GM13976 (cell line): Measurements from ENCODE around the gene SERP2.

ENCODE experiments used
- DNase-seq: peaks from one replicate; pipeline ENCODE4 v3.0.0; 2012; ENCODE audit warnings: low spot score
- CTCF ChIP-seq: IDR thresholded peaks from 2 replicates; pipeline ENCODE4 v1.5.1; 2012; ENCODE audit warnings: borderline replicate concordance, mild to moderate bottlenecking; ENCODE audit not compliant: insufficient read depth; ENCODE audit errors: extremely low read depth, missing control alignments, control extremely low read depth
- in situ Hi-C: fragments of 300-500 bp; cut with MboI; formaldehyde crosslinking; loops from one replicate; pipeline ENCODE4 v1.12.0; 2022; ENCODE audit warnings: low sequenced_read_pairs, mixed read lengths, inconsistent platforms; ENCODE audit not compliant: unreplicated experiment

Gene SERP2

DNA sequence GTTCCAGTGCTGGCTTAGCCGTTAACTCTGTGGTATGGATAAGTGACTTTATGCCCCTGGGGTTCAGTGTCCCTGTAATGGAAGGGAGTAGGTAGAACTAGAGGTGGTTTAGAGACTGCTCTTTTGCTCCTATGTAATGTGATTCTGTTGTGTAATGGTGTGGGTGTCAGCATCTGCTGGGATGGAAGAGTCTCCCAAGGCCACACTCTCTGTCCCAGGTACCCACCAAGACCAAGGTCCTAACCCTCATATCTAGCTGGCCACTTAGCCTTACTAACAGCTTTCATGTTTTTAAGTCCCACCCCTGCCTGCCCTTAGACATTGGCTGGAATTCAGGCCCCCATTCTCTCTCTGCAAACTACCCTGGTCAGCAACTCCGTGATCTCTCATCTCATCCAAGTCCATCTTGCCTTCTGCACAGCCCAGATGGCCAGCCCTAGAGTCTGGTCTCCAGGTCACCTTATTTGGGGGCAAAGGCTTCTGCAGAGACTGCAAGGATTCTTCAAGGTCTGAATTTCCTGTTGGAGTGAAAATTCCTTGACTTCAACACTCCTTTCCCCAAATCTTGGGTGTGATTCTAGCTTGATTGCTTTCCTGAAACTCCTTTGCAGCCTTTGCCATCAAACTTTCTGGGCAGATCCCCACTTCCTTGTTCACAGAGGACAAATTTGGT, 48.4 kb downstream of the SERP2 start:
- no peak for DNase-seq
- in situ Hi-C loops, result no loop called here
- no peak for TF ChIP-seq CTCF

DNA sequence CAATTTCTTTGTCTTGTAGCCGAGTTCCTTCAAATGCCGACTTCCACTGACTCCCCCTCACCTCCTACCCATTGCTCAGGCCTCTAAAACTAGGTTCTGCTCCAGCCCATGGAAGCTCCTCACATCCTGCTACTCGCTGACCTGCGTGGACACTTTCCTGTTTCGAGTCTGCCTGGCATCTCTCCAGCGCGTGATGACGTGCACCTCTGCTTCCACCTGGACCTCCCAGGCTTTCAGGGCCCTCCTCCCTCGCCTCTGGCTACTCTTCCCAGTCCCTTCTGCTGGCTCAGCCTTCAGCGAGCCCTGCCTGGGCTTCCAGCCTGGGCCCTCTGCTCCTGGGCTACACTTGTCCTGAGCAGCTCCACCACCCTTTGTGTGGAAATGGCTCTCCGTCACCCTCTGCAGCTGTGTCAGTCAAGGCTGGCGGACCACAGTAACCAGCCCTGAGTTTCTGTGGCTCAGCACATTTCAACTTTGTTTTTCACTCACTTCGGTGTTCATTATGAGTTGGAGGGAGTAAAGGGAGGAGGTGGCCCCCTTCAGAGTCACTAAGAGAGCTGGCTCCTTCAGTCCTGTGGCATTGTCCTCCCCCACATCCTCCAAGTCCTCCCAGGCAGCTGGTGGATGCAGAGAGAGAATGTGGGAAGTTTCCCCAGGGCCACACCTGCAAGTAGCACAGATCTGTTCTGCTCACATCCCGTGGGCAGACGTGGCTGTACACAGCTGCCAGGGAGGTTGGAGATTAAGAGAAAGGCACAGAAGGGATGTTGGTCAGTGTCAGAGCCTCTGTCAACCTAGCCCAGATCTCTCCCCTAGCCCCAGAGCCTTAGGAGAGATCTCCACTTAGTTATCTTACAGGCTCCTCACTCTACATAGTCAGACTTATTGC, 49.4 kb downstream of the SERP2 start:
- DNase-seq, result no peak
- in situ Hi-C loops, result no loop called here
- no peak for TF ChIP-seq CTCF

- no peak for TF ChIP-seq CTCF
- DNase-seq, result no peak
- in situ Hi-C loops, result no loop called here
Observed at GRCh38 chr13:44423824-44424223, 50.2 kb downstream of the SERP2 start.

DNA sequence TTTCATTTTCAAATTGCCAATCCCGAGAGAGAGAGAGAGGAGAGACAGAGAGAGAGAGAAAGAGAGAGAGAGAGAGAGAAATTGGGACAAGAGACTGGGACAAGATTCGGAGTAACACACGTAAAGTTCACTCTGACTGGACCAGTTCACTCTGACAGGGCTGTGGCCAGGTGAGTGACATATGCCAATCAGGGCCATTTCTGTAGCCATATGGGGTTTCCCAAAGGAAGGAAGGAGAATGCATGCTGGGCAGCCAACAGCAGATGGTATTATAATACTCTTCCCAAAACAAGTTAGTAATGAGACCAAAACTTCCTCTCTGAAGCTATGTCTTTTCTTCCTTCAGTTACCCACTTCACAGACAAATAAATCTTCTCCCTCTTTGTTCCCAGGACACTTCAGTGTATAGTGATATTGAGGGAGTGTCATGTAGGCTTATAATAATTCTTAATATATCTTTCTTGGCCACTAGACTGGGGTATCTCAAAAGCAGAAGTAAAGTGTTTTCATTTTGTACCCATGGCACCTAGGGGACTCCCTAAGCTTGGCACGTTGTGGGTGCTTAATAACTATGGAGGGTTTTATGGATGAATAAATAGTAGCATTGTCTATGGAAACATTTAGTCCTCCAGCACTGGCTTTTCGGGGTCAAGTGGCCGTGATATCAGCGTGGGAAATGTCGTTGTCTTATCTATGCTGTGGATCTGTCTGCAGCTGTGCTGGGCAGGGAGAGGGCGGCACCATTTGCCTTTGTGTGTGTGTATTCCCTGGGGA, 51.6 kb downstream of the SERP2 start:
- no peak for TF ChIP-seq CTCF
- in situ Hi-C loops, result no loop called here
- DNase-seq, result no peak

GRCh38 chr13:44425815-44426078, 52.1 kb downstream of the SERP2 start:
- in situ Hi-C loops, result no loop called here
- no peak for TF ChIP-seq CTCF
- no peak for DNase-seq

- TF ChIP-seq CTCF, result no peak
- no peak for DNase-seq
- in situ Hi-C loops, result no loop called here
Observed at GRCh38 chr13:44426461-44426860, 52.8 kb downstream of the SERP2 start.
